Large intestine (tissue), 3 donors: ENCODE results near the gene REPS1. TPM values are rescaled to one million over a fixed set of nuclear protein-coding genes. Genes with fewer than 3 reads are reported as not detected.
"Not testable (repeated sequence)": the region's sequence is repeated elsewhere in the genome, so short reads cannot be mapped to it uniquely, and the experiment has no call there.

Source experiments
- DNase-seq, 2 donors: peaks; one replicate each; pipeline versions ENCODE4 v3.0.0 to v3.0.0-alpha.2; 2013
- H3K27ac ChIP-seq: one replicate; pipeline ENCODE4 v1.5.1; 2013; ENCODE audit warnings: low read length
- H3K27me3 ChIP-seq: 2 replicates; pipeline ENCODE4 v1.6.1; 2013; ENCODE audit warnings: low read length; ENCODE audit not compliant: control insufficient read depth, insufficient read depth
- H3K36me3 ChIP-seq: 2 replicates; pipeline ENCODE4 v1.6.1; 2013; ENCODE audit warnings: low read length; ENCODE audit not compliant: control insufficient read depth, insufficient read depth
- H3K4me1 ChIP-seq: one replicate; pipeline ENCODE4 v1.6.1; 2013; ENCODE audit warnings: low read length; ENCODE audit not compliant: control insufficient read depth, insufficient read depth
- H3K4me3 ChIP-seq: one replicate; pipeline ENCODE4 v1.5.1; 2013; ENCODE audit warnings: low read length
- H3K9me3 ChIP-seq: one replicate; pipeline ENCODE4 v1.6.1; 2013; ENCODE audit warnings: mild to moderate bottlenecking, low read depth, low read length, moderate library complexity; ENCODE audit not compliant: control insufficient read depth
- WGBS: methylation state at CpG from one replicate; pipeline ENCODE4 v1.1.5; 2013; ENCODE audit warnings: low lambda C conversion rate; ENCODE audit not compliant: insufficient coverage; 5-methylcytosine and 5-hydroxymethylcytosine counted together
- polyA plus RNA-seq: library from polyadenylated mRNA; unstranded; fragments of 120-200 nt; gene quantifications from one replicate; pipeline ENCODE4 v1.2.1, GENCODE V29; 2013

The REPS1 gene
- polyA plus RNA-seq, 1 donor = 49.2 TPM

DNA sequence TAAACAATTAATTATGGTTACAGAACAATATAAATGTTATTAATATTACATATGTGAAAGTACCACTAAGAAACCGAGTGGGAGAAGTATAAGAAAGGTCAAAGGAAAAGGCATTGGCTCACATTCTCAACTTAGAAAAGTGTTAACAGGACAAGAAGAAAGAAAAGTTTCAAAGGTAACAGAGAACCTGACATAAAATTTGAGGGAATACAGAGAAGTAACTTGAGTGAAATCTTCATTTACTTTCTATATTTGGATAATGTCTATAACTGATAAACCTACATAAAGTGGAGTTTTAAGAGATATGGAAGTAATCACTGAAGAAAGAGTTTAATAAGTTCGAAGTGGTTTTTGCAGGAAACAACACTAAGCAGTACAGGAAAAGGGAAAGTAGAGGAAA is 30.1 kb downstream of the REPS1 start:
- Histone ChIP-seq H3K27me3 (no peaks in the 10 kb centered on the region), H3K27ac (peak overlapping the region; percentile 53), H3K4me3 (no peak overlapping the region), H3K36me3 (no peaks in the 10 kb centered on the region), H3K4me1 (peaks cover 7% of the 10 kb centered on the region), H3K9me3 (no peaks in the 10 kb centered on the region)
- DNase-seq = no peak
- 38% methylated on average over 1 of the region's 2 CpGs for WGBS

DNA sequence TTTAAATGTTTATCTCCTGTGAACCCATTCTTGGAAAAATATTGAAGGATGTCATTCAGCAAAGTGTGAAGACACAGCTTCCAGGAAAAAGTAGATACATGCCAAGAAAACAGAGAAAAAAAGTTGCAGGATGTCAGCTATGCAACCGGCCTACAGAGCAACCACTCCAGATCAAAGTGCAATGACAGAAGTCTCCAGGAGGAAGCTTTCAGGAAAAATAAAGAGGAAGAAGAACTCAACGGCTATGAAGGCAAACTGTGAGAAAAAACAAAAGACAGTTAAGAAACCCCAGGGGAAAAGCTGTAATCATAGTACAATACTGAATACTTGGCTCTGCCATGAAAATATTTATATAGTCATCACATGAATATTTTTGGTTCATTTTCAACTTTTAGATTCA is 30.6 kb downstream of the REPS1 start:
- H3K36me3 ChIP-seq = no peaks in the 10 kb centered on the region
- peak overlapping the region; percentile 53 for H3K27ac ChIP-seq
- H3K9me3 ChIP-seq = no peaks in the 10 kb centered on the region
- H3K27me3 ChIP-seq = no peaks in the 10 kb centered on the region
- peak; percentile 40 to 72 for DNase-seq
- H3K4me3 ChIP-seq = no peak overlapping the region
- WGBS = 0% methylated on average over 1 of the region's 2 CpGs
- H3K4me1 ChIP-seq = peaks cover 7% of the 10 kb centered on the region

DNA sequence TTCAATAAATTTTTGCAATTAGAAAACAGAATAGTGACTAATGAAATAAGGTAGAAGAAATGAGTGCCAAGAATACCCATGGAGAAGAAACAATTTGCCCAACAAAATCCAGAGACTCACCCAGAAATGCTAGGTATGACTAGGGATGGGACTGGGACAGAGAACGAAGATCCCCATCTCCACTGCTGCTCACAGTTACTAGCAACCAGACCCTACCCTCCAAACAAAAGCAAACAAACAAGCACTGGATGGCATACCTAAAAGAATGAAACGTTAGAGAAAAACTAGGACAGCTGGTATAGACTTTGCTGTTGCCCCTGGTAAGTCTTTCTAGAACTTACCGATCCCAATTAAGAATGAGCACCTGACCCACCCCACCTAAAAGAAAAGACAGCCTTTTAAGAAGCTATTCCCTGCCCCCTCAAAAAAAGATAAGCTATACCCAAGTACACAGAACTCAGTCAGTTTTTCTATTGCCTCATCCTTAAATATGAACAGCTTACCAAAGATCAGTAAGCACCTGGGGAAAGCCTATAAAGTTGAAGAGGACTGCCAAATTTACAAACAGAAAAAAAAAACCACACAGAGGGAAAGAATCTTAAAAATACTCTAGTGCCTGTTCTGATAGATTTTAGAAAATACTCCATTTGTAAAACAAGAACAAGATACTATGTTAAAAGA is 31.7 kb downstream of the REPS1 start:
- no peaks in the 10 kb centered on the region for H3K36me3 ChIP-seq
- 33% methylated on average over 1 of the region's 3 CpGs for WGBS
- H3K4me3 ChIP-seq = no peak overlapping the region
- no peaks in the 10 kb centered on the region for H3K27me3 ChIP-seq
- H3K4me1 ChIP-seq = peaks cover 7% of the 10 kb centered on the region
- H3K9me3 ChIP-seq = no peaks in the 10 kb centered on the region
- H3K27ac ChIP-seq = no peak overlapping the region
- no peak for DNase-seq

DNA sequence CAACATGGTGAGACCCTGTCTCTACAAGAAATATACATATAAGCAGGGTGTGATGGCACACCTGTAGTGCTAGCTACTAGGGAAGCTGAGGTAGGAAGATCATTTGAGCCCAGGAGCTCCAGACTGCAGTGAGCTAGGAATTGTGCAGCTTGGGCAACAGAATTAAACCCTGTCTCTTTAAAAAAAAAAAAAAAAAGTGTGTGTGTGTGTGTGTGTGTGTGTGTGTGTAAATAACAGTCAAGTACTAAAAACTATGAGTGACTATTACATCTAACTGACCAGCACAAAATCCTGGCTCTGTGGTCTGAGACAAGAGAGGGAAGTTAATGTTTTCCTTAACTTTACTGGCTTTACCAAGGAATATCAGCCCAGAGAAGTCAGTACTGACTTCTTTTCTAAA is 32.8 kb downstream of the REPS1 start:
- H3K27me3 ChIP-seq = no peaks in the 10 kb centered on the region
- H3K27ac ChIP-seq = no peak overlapping the region
- no peak for DNase-seq
- H3K36me3 ChIP-seq = no peaks in the 10 kb centered on the region
- no peaks in the 10 kb centered on the region for H3K9me3 ChIP-seq
- peaks cover 7% of the 10 kb centered on the region for H3K4me1 ChIP-seq
- no peak overlapping the region for H3K4me3 ChIP-seq

DNA sequence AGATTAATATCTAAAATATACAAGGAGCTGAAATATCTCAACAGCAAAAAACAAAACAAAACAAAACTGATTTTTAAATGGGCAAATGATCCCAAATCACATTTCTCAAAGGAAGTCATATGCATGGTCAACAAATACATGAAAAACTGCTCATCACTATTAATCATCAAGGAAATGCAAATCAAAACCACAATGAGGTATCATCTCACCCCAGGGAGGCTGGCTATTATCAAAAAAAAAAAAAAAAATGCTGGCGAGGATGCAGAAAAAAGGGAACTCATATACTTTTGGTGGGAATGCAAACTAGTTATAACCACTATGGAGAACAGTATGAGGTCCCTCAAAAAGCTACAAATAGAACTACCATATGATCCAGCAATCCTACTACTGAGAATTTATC is 34.6 kb downstream of the REPS1 start:
- no peak overlapping the region for H3K27ac ChIP-seq
- H3K36me3 ChIP-seq = no peaks in the 10 kb centered on the region
- no peak overlapping the region for H3K4me3 ChIP-seq
- H3K4me1 ChIP-seq = peaks cover 7% of the 10 kb centered on the region
- no peaks in the 10 kb centered on the region for H3K9me3 ChIP-seq
- WGBS = no CpG with 5 or more reads among the region's 1 CpG
- H3K27me3 ChIP-seq = no peaks in the 10 kb centered on the region
- no peak for DNase-seq

DNA sequence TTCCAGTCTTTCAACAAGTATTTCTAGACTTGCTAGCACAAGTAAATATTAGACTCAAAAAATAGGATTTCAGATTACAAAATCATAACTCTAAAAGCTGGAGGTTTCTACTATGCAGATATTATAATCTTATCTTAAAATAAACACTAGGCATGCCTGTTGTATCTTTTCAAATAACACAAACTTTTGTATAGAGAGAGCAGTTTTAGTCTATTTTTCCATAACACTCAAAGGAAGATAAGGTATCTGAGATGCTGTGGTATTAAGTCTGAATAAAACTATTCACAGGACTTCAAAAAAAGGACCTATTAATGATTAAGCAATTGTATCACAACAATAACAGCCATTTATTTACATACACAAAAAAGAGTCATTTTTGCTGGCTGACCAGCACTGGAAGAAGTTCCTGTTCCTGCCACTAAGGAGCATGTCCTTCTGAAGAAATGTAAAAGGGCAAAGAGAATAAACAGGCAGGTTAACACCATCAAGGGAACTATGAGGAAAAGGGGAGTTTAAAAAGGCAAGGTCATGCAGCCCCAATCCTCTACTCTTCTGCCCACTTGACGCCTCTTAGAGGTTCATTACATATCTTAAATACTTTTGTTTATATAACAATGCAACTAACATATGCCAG is 39.4 kb downstream of the REPS1 start:
- no peak overlapping the region for H3K4me3 ChIP-seq
- H3K4me1 ChIP-seq = no peaks in the 10 kb centered on the region
- WGBS = no CpG with 5 or more reads among the region's 1 CpG
- peaks cover 10% of the 10 kb centered on the region for H3K36me3 ChIP-seq
- DNase-seq = no peak
- no peak overlapping the region for H3K27ac ChIP-seq
- H3K9me3 ChIP-seq = peaks cover 3% of the 10 kb centered on the region
- no peaks in the 10 kb centered on the region for H3K27me3 ChIP-seq

DNA sequence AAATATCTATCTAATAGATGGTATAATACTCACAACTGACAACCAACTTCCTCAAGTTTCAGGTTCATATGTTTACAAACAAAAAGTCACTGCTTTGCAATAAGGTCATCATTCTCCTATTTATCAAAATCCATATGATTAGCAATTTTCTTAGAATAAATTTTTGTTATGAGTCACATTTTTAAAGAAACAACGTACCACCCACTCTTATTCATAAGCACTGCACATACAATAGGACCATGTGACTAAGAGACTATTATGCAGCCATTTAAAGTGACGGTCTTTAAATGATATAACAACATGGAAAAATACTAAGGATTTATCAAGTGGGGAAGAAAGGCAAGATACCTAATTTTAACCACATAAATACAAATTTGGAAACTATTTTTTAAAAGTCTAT is 40.0 kb downstream of the REPS1 start:
- peaks cover 3% of the 10 kb centered on the region for H3K9me3 ChIP-seq
- no peak overlapping the region for H3K27ac ChIP-seq
- 100% methylated on average over 1 of the region's 2 CpGs for WGBS
- no peaks in the 10 kb centered on the region for H3K27me3 ChIP-seq
- DNase-seq = no peak
- peaks cover 10% of the 10 kb centered on the region for H3K36me3 ChIP-seq
- H3K4me3 ChIP-seq = no peak overlapping the region
- H3K4me1 ChIP-seq = no peaks in the 10 kb centered on the region

DNA sequence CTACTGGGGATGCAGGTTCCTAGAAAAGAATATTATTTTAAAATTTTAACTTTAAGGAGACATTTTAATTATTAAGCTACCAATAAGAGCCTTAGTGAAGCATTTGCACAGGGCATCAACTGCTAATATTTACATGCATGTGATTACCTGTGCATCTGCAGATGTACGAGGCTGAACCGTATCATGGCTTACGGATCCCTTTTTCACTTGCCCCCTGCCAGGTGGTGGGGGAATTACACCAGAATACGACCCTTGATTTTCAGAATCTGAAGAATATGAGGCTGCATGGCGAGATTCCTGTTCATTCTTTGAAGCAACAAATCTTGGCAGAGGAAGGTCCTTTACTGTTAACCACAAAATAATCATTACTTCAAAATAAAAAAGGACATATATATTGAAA is 42.7 kb downstream of the REPS1 start:
- peaks cover 12% of the 10 kb centered on the region for H3K36me3 ChIP-seq
- H3K27ac ChIP-seq = no peak overlapping the region
- no peaks in the 10 kb centered on the region for H3K27me3 ChIP-seq
- DNase-seq = no peak
- no peak overlapping the region for H3K4me3 ChIP-seq
- peaks cover 3% of the 10 kb centered on the region for H3K9me3 ChIP-seq
- no peaks in the 10 kb centered on the region for H3K4me1 ChIP-seq
- no CpG with 5 or more reads among the region's 5 CpGs for WGBS

DNA sequence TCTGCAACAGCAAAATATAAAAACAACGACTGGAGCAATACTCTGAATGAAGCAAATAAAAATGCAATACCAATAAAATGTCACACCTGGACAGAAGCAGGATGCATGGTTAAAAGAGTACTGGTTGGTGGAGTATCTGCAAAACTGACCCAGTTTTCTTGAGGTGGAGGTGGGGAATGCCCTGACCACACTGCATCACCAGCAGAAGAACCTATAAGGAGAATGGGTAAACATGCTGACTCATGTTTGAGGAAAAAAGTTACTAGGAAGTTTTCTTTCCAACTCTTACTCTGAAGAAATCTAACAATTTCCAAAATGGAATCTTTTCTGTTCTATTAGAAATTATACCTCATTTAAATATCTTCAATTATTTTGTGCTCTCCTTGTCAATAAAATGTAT is 43.6 kb downstream of the REPS1 start:
- peaks cover 12% of the 10 kb centered on the region for H3K36me3 ChIP-seq
- WGBS = 83% methylated on average over 1 of the region's 1 CpG
- no peak for DNase-seq

DNA sequence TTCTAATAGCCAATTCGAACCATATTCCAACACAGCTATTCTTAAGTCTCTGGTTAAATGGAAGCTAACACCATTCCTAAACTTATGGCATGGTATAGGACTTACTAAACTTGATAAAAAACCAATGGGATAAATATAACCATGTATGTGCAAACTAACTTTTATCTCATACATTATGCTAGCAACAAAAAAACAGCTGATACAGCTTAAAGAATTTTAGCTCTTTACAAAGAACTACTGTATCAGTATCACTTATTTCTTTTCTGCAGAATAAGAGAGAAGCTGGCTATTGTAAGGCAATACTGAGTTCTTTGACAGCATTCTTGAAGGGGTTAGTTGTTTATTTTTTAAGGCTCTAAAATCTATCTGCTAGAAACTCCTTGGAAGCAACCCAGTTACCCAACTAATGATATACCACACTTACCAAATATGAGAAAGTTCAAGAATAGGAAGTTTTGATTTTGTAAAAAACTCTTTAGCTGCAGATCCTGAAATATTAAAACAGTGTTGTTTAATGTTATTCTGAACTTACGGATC is 44.9 kb downstream of the REPS1 start:
- H3K9me3 ChIP-seq = peaks cover 3% of the 10 kb centered on the region
- H3K27ac ChIP-seq = no peak overlapping the region
- peaks cover 12% of the 10 kb centered on the region for H3K36me3 ChIP-seq
- H3K27me3 ChIP-seq = no peaks in the 10 kb centered on the region
- no peaks in the 10 kb centered on the region for H3K4me1 ChIP-seq
- no peak overlapping the region for H3K4me3 ChIP-seq
- no peak for DNase-seq
- WGBS = 100% methylated on average over 1 of the region's 2 CpGs

More for the DNA sequence above, 43.6 kb downstream of the REPS1 start:
- Histone ChIP-seq H3K9me3 (peaks cover 3% of the 10 kb centered on the region), H3K27ac (no peak overlapping the region), H3K4me1 (no peaks in the 10 kb centered on the region), H3K4me3 (no peak overlapping the region), H3K27me3 (no peaks in the 10 kb centered on the region)

DNA sequence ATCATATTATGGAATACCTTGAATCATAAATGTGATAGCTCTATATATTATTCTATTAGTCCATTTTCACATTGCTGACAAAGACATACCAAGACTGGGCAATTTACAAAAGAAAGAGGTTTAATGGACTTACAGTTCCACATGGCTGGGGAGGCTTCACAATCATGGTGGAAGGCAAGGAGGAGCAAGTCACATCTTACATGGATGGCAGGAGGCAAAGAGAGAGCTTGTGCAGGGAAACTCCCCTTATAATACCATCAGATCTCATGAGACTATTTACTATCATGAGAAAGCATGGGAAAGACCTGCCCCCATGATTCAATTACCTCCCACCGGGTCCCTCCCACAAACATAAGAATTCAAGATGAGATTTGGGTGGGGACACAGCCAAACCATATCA is 51.2 kb downstream of the REPS1 start:
- peaks cover 13% of the 10 kb centered on the region for H3K36me3 ChIP-seq
- H3K4me3 ChIP-seq, DNase-seq, H3K27ac ChIP-seq, H3K27me3 ChIP-seq, H3K9me3 ChIP-seq, H3K4me1 ChIP-seq: not testable (repeated sequence)
- WGBS = no CpG with 5 or more reads among the region's 1 CpG
